Activated T-helper 17 cell treated with anti-CD3 and anti-CD28 coated beads, Interleukin-2, amount 50 U/mL, for 72 hours (primary cell): ENCODE measurements around the gene NUP153. TPM values are rescaled to one million over a fixed set of nuclear protein-coding genes. Genes with fewer than 3 reads are reported as not detected.
"Not testable (repeated sequence)": the region's sequence is repeated elsewhere in the genome, so short reads cannot be mapped to it uniquely, and the experiment has no call there.

Source experiments
- ATAC-seq: fragments of 150-1000 bp; cut with Tn5 transposase; replicated peaks from 2 replicates; pipeline ENCODE4 v1.10.0; 2021; ENCODE audit warnings: mild to moderate bottlenecking, moderate library complexity
- H3K27ac Mint-ChIP-seq: one replicate; pipeline ENCODE4 v1.8.0; 2022; ENCODE audit warnings: mixed read lengths
- H3K27me3 Mint-ChIP-seq: one replicate; pipeline ENCODE4 v1.8.0; 2022; ENCODE audit warnings: mixed read lengths
- H3K36me3 Mint-ChIP-seq: one replicate; pipeline ENCODE4 v1.8.0; 2022; ENCODE audit warnings: low read depth, mild to moderate bottlenecking, mixed read lengths
- H3K4me1 Mint-ChIP-seq: one replicate; pipeline ENCODE4 v1.8.0; 2022; ENCODE audit warnings: mixed read lengths
- H3K4me3 Mint-ChIP-seq: one replicate; pipeline ENCODE4 v1.8.0; 2022; ENCODE audit warnings: mild to moderate bottlenecking, mixed read lengths
- H3K9me3 Mint-ChIP-seq: one replicate; pipeline ENCODE4 v1.8.0; 2022; ENCODE audit warnings: mixed read lengths
- total RNA-seq, 2 donors: library from RNA; stranded (reverse); gene quantifications; one replicate each; pipeline ENCODE4 v1.2.3, GENCODE V29; 2022

NUP153 gene
- total RNA-seq, result 10 to 100 TPM; 79.5 to 83.7 TPM

- no peaks in the 10 kb centered on the region for H3K9me3 Mint-ChIP-seq
- peaks cover 12% of the 10 kb centered on the region for H3K4me1 Mint-ChIP-seq
- peak within 1 kb of the TSS; percentile 95 for H3K27ac Mint-ChIP-seq
- no peaks in the 10 kb centered on the region for H3K27me3 Mint-ChIP-seq
- ATAC-seq, result peak; percentile 73
- peak within 1 kb of the TSS; percentile 90 for H3K4me3 Mint-ChIP-seq
- H3K36me3 Mint-ChIP-seq, result peaks cover 61% of the 10 kb centered on the region
Measured at GRCh38 chr6:17706580-17707370, at the start of gene NUP153. NUP153 (minus strand) TSS chr6:17706925; CDS start chr6:17706387, 538 bp downstream.

- Mint-ChIP-seq H3K36me3 (no peaks in the 10 kb centered on the region), H3K27ac (no peak overlapping the region), H3K4me1 (no peaks in the 10 kb centered on the region), H3K27me3 (peaks cover 8% of the 10 kb centered on the region), H3K9me3 (no peaks in the 10 kb centered on the region), H3K4me3 (no peak overlapping the region)
- ATAC-seq, result no peak
Measured at GRCh38 chr6:17754254-17754653, 47.5 kb upstream of the NUP153 start.

GRCh38 chr6:17745324-17745723 lies 38.6 kb upstream of the NUP153 start:
- not testable (repeated sequence) for H3K27ac Mint-ChIP-seq, H3K4me1 Mint-ChIP-seq, ATAC-seq, H3K36me3 Mint-ChIP-seq, H3K4me3 Mint-ChIP-seq, H3K9me3 Mint-ChIP-seq, H3K27me3 Mint-ChIP-seq

GRCh38 chr6:17744757-17745308 lies 38.1 kb upstream of the NUP153 start:
- not testable (repeated sequence) for H3K9me3 Mint-ChIP-seq, H3K4me3 Mint-ChIP-seq, H3K4me1 Mint-ChIP-seq, ATAC-seq, H3K27me3 Mint-ChIP-seq, H3K27ac Mint-ChIP-seq, H3K36me3 Mint-ChIP-seq

GRCh38 chr6:17744019-17744756 lies 37.5 kb upstream of the NUP153 start:
- Mint-ChIP-seq H3K36me3 (no peaks in the 10 kb centered on the region), H3K4me3 (no peak overlapping the region)

GRCh38 chr6:17741507-17741906 lies 34.8 kb upstream of the NUP153 start:
- H3K27me3 Mint-ChIP-seq, result no peaks in the 10 kb centered on the region
- H3K27ac Mint-ChIP-seq, result no peak overlapping the region
- no peak overlapping the region for H3K4me3 Mint-ChIP-seq
- H3K36me3 Mint-ChIP-seq, result no peaks in the 10 kb centered on the region
- H3K4me1 Mint-ChIP-seq, result no peaks in the 10 kb centered on the region
- no peak for ATAC-seq
- peaks cover 19% of the 10 kb centered on the region for H3K9me3 Mint-ChIP-seq

More at GRCh38 chr6:17744019-17744756, 37.5 kb upstream of the NUP153 start:
- no peak for ATAC-seq
- Mint-ChIP-seq H3K27ac (no peak overlapping the region), H3K9me3 (peaks cover 6% of the 10 kb centered on the region), H3K27me3 (no peaks in the 10 kb centered on the region), H3K4me1 (no peaks in the 10 kb centered on the region)

GRCh38 chr6:17740559-17741220 lies 34.0 kb upstream of the NUP153 start:
- Mint-ChIP-seq H3K27me3 (no peaks in the 10 kb centered on the region), H3K4me1 (no peaks in the 10 kb centered on the region), H3K36me3 (no peaks in the 10 kb centered on the region), H3K9me3 (peaks cover 19% of the 10 kb centered on the region), H3K27ac (no peak overlapping the region), H3K4me3 (no peak overlapping the region)
- ATAC-seq, result no peak

GRCh38 chr6:17737704-17738252 lies 31.1 kb upstream of the NUP153 start:
- Mint-ChIP-seq H3K9me3 (peaks cover 19% of the 10 kb centered on the region), H3K36me3 (no peaks in the 10 kb centered on the region), H3K27ac (no peak overlapping the region), H3K4me1 (no peaks in the 10 kb centered on the region), H3K4me3 (no peak overlapping the region), H3K27me3 (no peaks in the 10 kb centered on the region)
- ATAC-seq, result no peak

GRCh38 chr6:17735311-17735710 lies 28.6 kb upstream of the NUP153 start:
- not testable (repeated sequence) for ATAC-seq, H3K36me3 Mint-ChIP-seq, H3K27me3 Mint-ChIP-seq, H3K4me1 Mint-ChIP-seq, H3K4me3 Mint-ChIP-seq, H3K27ac Mint-ChIP-seq
- H3K9me3 Mint-ChIP-seq, result peaks cover 17% of the 10 kb centered on the region

GRCh38 chr6:17730078-17730704 lies 23.5 kb upstream of the NUP153 start:
- H3K4me3 Mint-ChIP-seq, result no peak overlapping the region
- no peak overlapping the region for H3K27ac Mint-ChIP-seq
- H3K4me1 Mint-ChIP-seq, result no peaks in the 10 kb centered on the region
- H3K36me3 Mint-ChIP-seq, result no peaks in the 10 kb centered on the region
- H3K27me3 Mint-ChIP-seq, result no peaks in the 10 kb centered on the region
- ATAC-seq, result no peak
- H3K9me3 Mint-ChIP-seq, result no peaks in the 10 kb centered on the region

- no peaks in the 10 kb centered on the region for H3K9me3 Mint-ChIP-seq
- no peak overlapping the region for H3K4me3 Mint-ChIP-seq
- no peaks in the 10 kb centered on the region for H3K4me1 Mint-ChIP-seq
- no peak overlapping the region for H3K27ac Mint-ChIP-seq
- no peak for ATAC-seq
- no peaks in the 10 kb centered on the region for H3K36me3 Mint-ChIP-seq
- H3K27me3 Mint-ChIP-seq, result no peaks in the 10 kb centered on the region
Measured at GRCh38 chr6:17729223-17730077, 22.7 kb upstream of the NUP153 start.

GRCh38 chr6:17728551-17729222 lies 22.0 kb upstream of the NUP153 start:
- ATAC-seq, result no peak
- Mint-ChIP-seq H3K9me3 (no peaks in the 10 kb centered on the region), H3K36me3 (no peaks in the 10 kb centered on the region), H3K4me3 (no peak overlapping the region), H3K4me1 (no peaks in the 10 kb centered on the region), H3K27ac (no peak overlapping the region), H3K27me3 (no peaks in the 10 kb centered on the region)

- no peaks in the 10 kb centered on the region for H3K9me3 Mint-ChIP-seq
- peaks cover 3% of the 10 kb centered on the region for H3K27me3 Mint-ChIP-seq
- no peak overlapping the region for H3K4me3 Mint-ChIP-seq
Measured at GRCh38 chr6:17725083-17725482, 18.4 kb upstream of the NUP153 start.

More at GRCh38 chr6:17725083-17725482, 18.4 kb upstream of the NUP153 start:
- Mint-ChIP-seq H3K36me3 (no peaks in the 10 kb centered on the region), H3K4me1 (no peaks in the 10 kb centered on the region), H3K27ac (no peak overlapping the region)
- ATAC-seq, result no peak
